DOHH2 (cell line): ENCODE measurements around the gene DNAI4.

ENCODE experiments used
- H3F3A ChIP-seq: fragments of 200-600 bp; sonication (generic), shearing (Covaris generic); 2 replicates; pipeline ENCODE4 v1.6.0; 2016; ENCODE audit warnings: antibody characterized with exemption, mild to moderate bottlenecking; ENCODE audit not compliant: control insufficient read depth, insufficient read depth
- H3K27ac ChIP-seq: fragments of 200-600 bp; sonication (generic); 2 replicates; pipeline ENCODE4 v1.5.1; 2014; ENCODE audit warnings: low read depth, mild to moderate bottlenecking, low read length, moderate library complexity
- H3K27me3 ChIP-seq: fragments of 200-600 bp; sonication (generic); 2 replicates; pipeline ENCODE4 v1.6.1; 2014; ENCODE audit warnings: mild to moderate bottlenecking, low read length, mixed read lengths; ENCODE audit not compliant: control insufficient read depth
- H3K36me3 ChIP-seq: fragments of 200-600 bp; sonication (generic); 2 replicates; pipeline ENCODE4 v1.6.1; 2014; ENCODE audit warnings: mild to moderate bottlenecking, low read length, moderate library complexity, mixed read lengths; ENCODE audit not compliant: control insufficient read depth
- H3K4me1 ChIP-seq: fragments of 200-600 bp; sonication (generic); 2 replicates; pipeline ENCODE4 v1.6.1; 2014; ENCODE audit warnings: mild to moderate bottlenecking, low read length, mixed read lengths; ENCODE audit not compliant: control insufficient read depth
- H3K4me2 ChIP-seq: fragments of 200-600 bp; sonication (generic); 2 replicates; pipeline ENCODE4 v1.6.0; 2014; ENCODE audit warnings: mild to moderate bottlenecking, low read length, moderate library complexity
- H3K4me3 ChIP-seq: fragments of 200-600 bp; sonication (generic); 2 replicates; pipeline ENCODE4 v1.5.1; 2014; ENCODE audit warnings: mild to moderate bottlenecking, low read length, mixed read lengths
- H3K79me2 ChIP-seq: fragments of 200-600 bp; sonication (generic); 2 replicates; pipeline ENCODE4 v1.6.1; 2014; ENCODE audit warnings: mild to moderate bottlenecking, low read length, mixed read lengths; ENCODE audit not compliant: control insufficient read depth
- H3K9me2 ChIP-seq: fragments of 200-600 bp; sonication (generic); replicated peaks from 2 replicates; pipeline ENCODE4 v1.6.1; 2014; ENCODE audit warnings: mild to moderate bottlenecking, low read length, mixed read lengths; ENCODE audit not compliant: control insufficient read depth
- H3K9me3 ChIP-seq: fragments of 200-600 bp; sonication (generic); 2 replicates; pipeline ENCODE4 v1.6.1; 2014; ENCODE audit warnings: antibody characterized with exemption, low read length, mixed read lengths; ENCODE audit not compliant: control insufficient read depth, insufficient read depth
- H4K20me1 ChIP-seq: fragments of 200-600 bp; sonication (generic); 2 replicates; pipeline ENCODE4 v1.6.0; 2014; ENCODE audit warnings: low read depth, mild to moderate bottlenecking, antibody characterized with exemption, low read length, moderate library complexity; ENCODE audit not compliant: control insufficient read depth, insufficient read depth
- EZH2phosphoT487 ChIP-seq: fragments of 200-600 bp; sonication (generic); IDR thresholded peaks from 2 replicates; pipeline ENCODE4 v1.6.1; 2017; ENCODE audit warnings: borderline replicate concordance, mild to moderate bottlenecking, antibody characterized with exemption, low read length, moderate library complexity, mixed read lengths
- TF ChIP-seq, protein P1 (sequence below): fragments of 200-600 bp; sonication (generic); IDR thresholded peaks from one replicate; pipeline ENCODE4 v1.5.1; 2014; ENCODE audit warnings: antibody characterized with exemption, mild to moderate bottlenecking, low read depth, low read length; ENCODE audit not compliant: poor library complexity, severe bottlenecking

DNAI4 gene

DNA sequence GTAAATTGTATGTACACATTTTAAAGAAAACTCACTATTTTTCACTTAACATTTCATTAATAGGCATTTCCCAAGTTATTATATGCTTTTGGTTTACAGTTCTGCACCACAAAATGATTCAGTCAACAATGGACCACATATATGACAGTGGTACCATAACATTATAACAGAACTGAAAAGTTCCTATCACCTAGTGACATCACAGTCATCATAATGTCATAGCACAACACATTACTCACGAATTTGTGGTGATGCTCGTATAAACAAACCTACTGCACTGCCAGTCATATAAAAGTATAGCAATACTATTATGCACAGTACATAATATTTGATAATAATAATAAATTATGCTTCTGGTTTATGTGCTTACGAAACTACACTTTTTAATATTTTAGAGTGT is 30.9 kb downstream of the DNAI4 start:
- Histone ChIP-seq H4K20me1 (no peaks in the 10 kb centered on the region), H3K4me1 (peaks cover 7% of the 10 kb centered on the region), H3K9me2 (no peaks in the 10 kb centered on the region), H3K4me3 (no peak overlapping the region), H3K36me3 (no peaks in the 10 kb centered on the region), H3K79me2 (no peaks in the 10 kb centered on the region), H3K27me3 (no peaks in the 10 kb centered on the region), H3K27ac (no peak overlapping the region), H3K9me3 (no peaks in the 10 kb centered on the region; the same call in 1 of the 2 replicates), H3F3A (peaks cover 5% of the 10 kb centered on the region; the same call in 1 of the 2 replicates), H3K4me2 (no peak overlapping the region)
- TF ChIP-seq EZH2phosphoT487 = no peak
- TF ChIP-seq, protein P1, sequence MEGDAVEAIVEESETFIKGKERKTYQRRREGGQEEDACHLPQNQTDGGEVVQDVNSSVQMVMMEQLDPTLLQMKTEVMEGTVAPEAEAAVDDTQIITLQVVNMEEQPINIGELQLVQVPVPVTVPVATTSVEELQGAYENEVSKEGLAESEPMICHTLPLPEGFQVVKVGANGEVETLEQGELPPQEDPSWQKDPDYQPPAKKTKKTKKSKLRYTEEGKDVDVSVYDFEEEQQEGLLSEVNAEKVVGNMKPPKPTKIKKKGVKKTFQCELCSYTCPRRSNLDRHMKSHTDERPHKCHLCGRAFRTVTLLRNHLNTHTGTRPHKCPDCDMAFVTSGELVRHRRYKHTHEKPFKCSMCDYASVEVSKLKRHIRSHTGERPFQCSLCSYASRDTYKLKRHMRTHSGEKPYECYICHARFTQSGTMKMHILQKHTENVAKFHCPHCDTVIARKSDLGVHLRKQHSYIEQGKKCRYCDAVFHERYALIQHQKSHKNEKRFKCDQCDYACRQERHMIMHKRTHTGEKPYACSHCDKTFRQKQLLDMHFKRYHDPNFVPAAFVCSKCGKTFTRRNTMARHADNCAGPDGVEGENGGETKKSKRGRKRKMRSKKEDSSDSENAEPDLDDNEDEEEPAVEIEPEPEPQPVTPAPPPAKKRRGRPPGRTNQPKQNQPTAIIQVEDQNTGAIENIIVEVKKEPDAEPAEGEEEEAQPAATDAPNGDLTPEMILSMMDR = no peak

DNA sequence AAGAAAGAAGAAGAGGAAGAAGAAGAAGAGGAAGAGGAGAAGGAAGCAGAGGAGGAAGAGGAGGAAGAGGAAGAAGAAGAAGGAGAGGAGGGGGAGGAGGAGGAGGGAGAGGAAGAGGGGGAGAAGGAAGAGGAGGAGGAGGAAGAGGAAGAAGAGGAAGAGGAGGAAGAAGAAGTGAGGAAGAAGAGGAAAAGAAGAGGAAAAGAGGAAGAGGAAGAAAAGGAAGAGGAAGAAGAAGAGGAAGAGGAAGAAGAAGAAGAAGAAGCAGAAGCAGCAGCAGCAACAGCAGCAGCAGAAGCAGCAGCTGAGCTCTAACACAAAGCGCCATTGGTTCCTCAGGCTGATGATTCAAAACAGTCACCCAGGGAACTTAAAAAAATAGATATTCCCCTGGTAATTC is 34.0 kb downstream of the DNAI4 start:
- H3K4me3 ChIP-seq = no peak overlapping the region
- no peaks in the 10 kb centered on the region for H3K36me3 ChIP-seq
- no peaks in the 10 kb centered on the region; the same call in 1 of the 2 replicates for H3K9me3 ChIP-seq
- peak overlapping the region; percentile 20; the same call in 1 of the 2 replicates for H3K4me2 ChIP-seq
- H3F3A ChIP-seq = peaks cover 5% of the 10 kb centered on the region; the same call in 1 of the 2 replicates
- H4K20me1 ChIP-seq = no peaks in the 10 kb centered on the region
- no peaks in the 10 kb centered on the region for H3K9me2 ChIP-seq
- H3K27me3 ChIP-seq = no peaks in the 10 kb centered on the region
- TF ChIP-seq, protein P1 = no peak
- TF ChIP-seq EZH2phosphoT487 = no peak
- H3K27ac ChIP-seq = no peak overlapping the region
- no peaks in the 10 kb centered on the region for H3K79me2 ChIP-seq
- peaks cover 7% of the 10 kb centered on the region for H3K4me1 ChIP-seq

DNA sequence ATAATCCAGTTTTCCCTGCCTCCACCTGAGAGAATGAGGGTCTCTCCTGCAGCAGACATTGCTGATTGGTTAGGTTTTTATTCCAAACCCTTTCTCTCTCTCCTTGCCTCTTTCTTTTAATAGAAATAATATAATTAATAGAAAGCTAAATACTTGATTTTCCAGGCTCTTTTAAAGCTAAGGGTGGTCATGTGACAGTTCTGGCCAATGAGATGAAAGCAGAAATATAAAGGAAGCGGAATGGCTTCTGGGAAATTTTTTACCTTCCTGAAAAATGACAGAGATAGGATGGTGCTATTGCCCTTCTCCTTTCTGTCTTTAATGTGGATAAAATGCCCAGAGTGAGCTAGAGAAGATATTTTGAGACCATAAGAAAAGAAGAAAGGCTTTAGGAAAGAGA is 35.6 kb downstream of the DNAI4 start:
- H3K79me2 ChIP-seq = no peaks in the 10 kb centered on the region
- peaks cover 7% of the 10 kb centered on the region for H3K4me1 ChIP-seq
- H3K9me3 ChIP-seq = no peaks in the 10 kb centered on the region; the same call in 1 of the 2 replicates
- peaks cover 5% of the 10 kb centered on the region; the same call in 1 of the 2 replicates for H3F3A ChIP-seq
- no peaks in the 10 kb centered on the region for H4K20me1 ChIP-seq
- H3K9me2 ChIP-seq = no peaks in the 10 kb centered on the region
- H3K4me2 ChIP-seq = no peak overlapping the region
- H3K4me3 ChIP-seq = no peak overlapping the region
- H3K36me3 ChIP-seq = no peaks in the 10 kb centered on the region
- no peak overlapping the region for H3K27ac ChIP-seq
- no peaks in the 10 kb centered on the region for H3K27me3 ChIP-seq
- TF ChIP-seq, protein P1 = no peak
- no peak for TF ChIP-seq EZH2phosphoT487
